ENCODE measurements around the gene FARP1.

GRCh38 chr13:98285852-98286594 is 143.1 kb downstream of the FARP1 start:
- TF ChIP-seq CTCF (IDR thresholded peaks at IDR 0.05) (no peak), EP300 (IDR thresholded peaks at IDR 0.05) (no peak)

Measured in suprapubic skin (tissue), 3 donors.